Testis (tissue), 3 donors: ENCODE results near the gene ST6GALNAC2. TPM values are rescaled to one million over a fixed set of nuclear protein-coding genes. Genes with fewer than 3 reads are reported as not detected.

Source experiments
- DNase-seq: peaks from one replicate; pipeline ENCODE4 v3.0.0-alpha.2; 2019
- H3K27ac ChIP-seq, 2 donors: fragments of 200-600 bp; sonication (generic); one replicate each; pipeline ENCODE4 v1.5.1; 2019
- H3K27me3 ChIP-seq: fragments of 200-600 bp; sonication (generic); one replicate; pipeline ENCODE4 v1.5.1; 2019
- H3K36me3 ChIP-seq: fragments of 200-600 bp; sonication (generic); one replicate; pipeline ENCODE4 v1.5.1; 2017; ENCODE audit warnings: low read depth; ENCODE audit errors: missing control alignments
- H3K4me1 ChIP-seq: fragments of 200-600 bp; sonication (generic); one replicate; pipeline ENCODE4 v1.5.1; 2019
- H3K4me3 ChIP-seq, 2 donors: fragments of 200-600 bp; sonication (generic); one replicate each; pipeline ENCODE4 v1.5.1; 2017 to 2019
- H3K9me3 ChIP-seq: fragments of 200-600 bp; sonication (generic); one replicate; pipeline ENCODE4 v1.5.1; 2017
- CTCF ChIP-seq, 3 experiments: fragments of 450-650 bp in 2 of 3; fragments of 200-600 bp in 1 of 3; sonication (generic) in 1 of 3; IDR thresholded peaks; one replicate each; pipeline ENCODE4 v1.5.1; 2016 to 2019; ENCODE audit warnings: antibody characterized with exemption in 3 of 3, mild to moderate bottlenecking in 2 of 3, moderate library complexity in 1 of 3
- POLR2A ChIP-seq: fragments of 450-650 bp; IDR thresholded peaks from one replicate; pipeline ENCODE4 v1.6.1; 2017; ENCODE audit warnings: antibody characterized with exemption, mild to moderate bottlenecking, moderate library complexity
- WGBS, 2 donors: methylation state at CpG; one replicate each; pipeline ENCODE4 v1.1.5; 2018; 5-methylcytosine and 5-hydroxymethylcytosine counted together
- intact Hi-C: fragments of 100-400 bp; cut with DNase I; formaldehyde crosslinking; loops from one replicate; pipeline ENCODE4 v1.15.1; 2023; ENCODE audit warnings: low total_unique reads
- polyA plus RNA-seq: library from polyadenylated mRNA; stranded (reverse); fragments of 350-450 nt; fragmentation: Illumina TruSeq; extraction: RNeasy Lipid Tissue Mini Kit (QIAGEN cat#74804); gene quantifications from one replicate; pipeline ENCODE4 v1.2.3, GENCODE V29; 2014; ENCODE audit warnings: low read depth, low replicate concordance; ENCODE audit not compliant: insufficient read depth
- total RNA-seq, 2 donors: library from RNA; depleted of rRNA; stranded (reverse); fragments of >200 nt; gene quantifications; one replicate each; pipeline ENCODE4 v1.2.3, GENCODE V29; 2016

ST6GALNAC2 gene
- total and polyA plus RNA-seq, 3 donors from 2014 or later = 29.7 to 107 (median 87.5) TPM

- Histone ChIP-seq H3K4me1 (peaks cover 45% of the 10 kb centered on the region), H3K9me3 (no peaks in the 10 kb centered on the region), H3K27me3 (no peaks in the 10 kb centered on the region), H3K27ac (no peak overlapping the region), H3K36me3 (no peaks in the 10 kb centered on the region), H3K4me3 (no peak overlapping the region)
- peak; percentile 95 for DNase-seq
- WGBS, 2 donors = 20 to 27% methylated on average over 9 to 27 of the region's 27 CpGs
- intact Hi-C loops = no loop called here
- TF ChIP-seq POLR2A = no peak
- peak; percentile 10 to 24 (median 12) for TF ChIP-seq CTCF (IDR thresholded peaks at IDR 0.05)
These were observed 45.0 kb downstream of the ST6GALNAC2 start for GRCh38 chr17:76540381-76541300.

GRCh38 chr17:76539631-76540271 lies 45.9 kb downstream of the ST6GALNAC2 start, which contains the start of gene PRCD:
PRCD (plus strand) TSS chr17:76540044; CDS start chr17:76540142, 98 bp downstream.
- DNase-seq = no peak
- H3K4me3 ChIP-seq = no peak within 1 kb of the TSS
- H3K27ac ChIP-seq = no peak within 1 kb of the TSS
- TF ChIP-seq CTCF (IDR thresholded peaks at IDR 0.05) (no peak), POLR2A (no peak)
- H3K27me3 ChIP-seq = no peaks in the 10 kb centered on the region
- intact Hi-C loops = no loop called here
- no peaks in the 10 kb centered on the region for H3K9me3 ChIP-seq
- peaks cover 42% of the 10 kb centered on the region for H3K4me1 ChIP-seq
- H3K36me3 ChIP-seq = no peaks in the 10 kb centered on the region
- WGBS, 2 donors = 79 to 80% methylated on average over 12 to 21 of the region's 22 CpGs

- H3K4me1 ChIP-seq = peaks cover 35% of the 10 kb centered on the region
- intact Hi-C loops = no loop called here
- DNase-seq = no peak
- 75 to 81% methylated on average over 9 of the region's 9 CpGs for WGBS, 2 donors
- no peaks in the 10 kb centered on the region for H3K27me3 ChIP-seq
- H3K4me3 ChIP-seq = no peak overlapping the region
- no peaks in the 10 kb centered on the region for H3K36me3 ChIP-seq
- TF ChIP-seq POLR2A (no peak), CTCF (IDR thresholded peaks at IDR 0.05) (no peak)
- H3K9me3 ChIP-seq = no peaks in the 10 kb centered on the region
- H3K27ac ChIP-seq = no peak overlapping the region
These were observed 46.6 kb downstream of the ST6GALNAC2 start for GRCh38 chr17:76538941-76539570.

GRCh38 chr17:76538281-76538931 lies 47.3 kb downstream of the ST6GALNAC2 start:
- TF ChIP-seq POLR2A (no peak), CTCF (IDR thresholded peaks at IDR 0.05) (no peak)
- Histone ChIP-seq H3K36me3 (no peaks in the 10 kb centered on the region), H3K4me3 (peak overlapping the region; percentile 50 to 52), H3K9me3 (no peaks in the 10 kb centered on the region), H3K27ac (peak overlapping the region; percentile 8 to 75), H3K4me1 (peaks cover 28% of the 10 kb centered on the region), H3K27me3 (no peaks in the 10 kb centered on the region)
- intact Hi-C loops = no loop called here
- DNase-seq = no peak
- 35 to 46% methylated on average over 13 to 37 of the region's 37 CpGs for WGBS, 2 donors
